Globus pallidus (tissue), 1 donor: ENCODE results near the gene SAMD9L.
A peak's percentile ranks its signal among the peaks of the same experiment; 100 is the strongest.
"Not testable (repeated sequence)": the region's sequence is repeated elsewhere in the genome, so short reads cannot be mapped to it uniquely, and the experiment has no call there.

ENCODE experiments used
- DNase-seq: peaks from one replicate; pipeline ENCODE4 v3.0.0-alpha.2; 2015; ENCODE audit warnings: low spot score

The SAMD9L gene

DNA sequence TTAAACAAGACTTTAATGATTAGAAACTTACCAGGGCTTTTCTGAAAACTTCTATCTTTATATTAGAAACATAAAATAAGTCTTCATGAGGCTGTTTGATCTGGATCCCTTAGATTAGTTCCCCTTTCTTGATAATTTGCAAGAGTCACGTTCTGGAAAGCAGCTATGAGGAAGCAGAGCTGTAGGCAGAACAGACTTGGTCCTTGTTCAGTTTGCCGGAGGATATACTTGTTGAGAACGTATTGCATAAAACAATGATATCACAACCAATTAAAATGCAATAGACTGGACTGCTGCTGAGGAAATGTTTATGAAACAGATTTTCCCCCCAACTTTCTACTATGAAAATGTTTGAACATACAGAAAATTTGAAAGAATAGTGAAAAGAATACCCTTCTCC lies 2.8 kb downstream of the SAMD9L start:
- DNase-seq, result no peak

DNA sequence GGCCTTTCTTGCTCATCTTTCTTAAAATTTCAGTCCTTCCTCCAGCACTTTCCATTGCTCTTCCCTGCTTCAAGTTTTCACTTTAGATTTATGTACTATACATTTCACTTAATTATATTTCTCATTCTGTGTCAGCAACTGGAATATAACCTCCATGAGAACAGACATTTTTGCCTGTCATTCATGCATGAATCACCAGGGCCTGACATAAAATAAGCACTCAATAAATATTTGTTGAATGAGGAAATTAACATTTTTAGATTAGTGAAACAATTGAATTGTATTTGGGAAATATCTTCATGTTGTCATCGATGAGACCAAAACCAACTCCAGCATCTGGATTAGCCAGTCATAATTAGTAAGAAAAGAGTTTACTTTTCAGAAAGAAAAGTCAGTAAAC lies 6.1 kb downstream of the SAMD9L start:
- no peak for DNase-seq

DNA sequence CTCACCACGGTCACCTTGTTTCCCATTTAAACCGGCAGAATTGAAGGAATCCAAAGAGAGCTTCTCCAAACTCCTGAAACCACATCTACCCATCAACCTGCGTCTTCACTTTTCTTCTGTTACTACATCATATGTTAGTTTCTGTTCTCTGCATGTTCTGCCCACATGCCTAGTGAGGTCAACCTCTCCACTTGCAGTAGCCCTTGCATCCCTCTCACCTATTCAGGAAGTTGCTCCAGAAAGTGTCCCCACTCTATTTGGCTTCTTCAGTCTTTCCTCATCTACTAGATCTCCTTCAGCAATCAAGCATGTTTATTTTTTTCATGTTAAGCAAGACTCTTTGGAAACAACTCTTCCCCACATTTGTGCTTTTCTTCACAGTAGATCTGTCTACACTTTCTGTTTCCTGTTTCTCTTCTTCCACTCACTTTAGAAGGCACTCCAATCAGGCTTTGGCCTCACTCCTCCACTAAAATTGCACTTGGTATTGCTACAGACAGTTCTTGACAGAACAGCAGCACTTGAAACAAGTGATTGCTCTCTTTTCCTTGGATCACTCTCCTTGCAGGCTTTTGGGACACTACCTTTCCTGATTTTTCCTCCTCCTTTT lies 7.5 kb downstream of the SAMD9L start:
- DNase-seq, result no peak

DNA sequence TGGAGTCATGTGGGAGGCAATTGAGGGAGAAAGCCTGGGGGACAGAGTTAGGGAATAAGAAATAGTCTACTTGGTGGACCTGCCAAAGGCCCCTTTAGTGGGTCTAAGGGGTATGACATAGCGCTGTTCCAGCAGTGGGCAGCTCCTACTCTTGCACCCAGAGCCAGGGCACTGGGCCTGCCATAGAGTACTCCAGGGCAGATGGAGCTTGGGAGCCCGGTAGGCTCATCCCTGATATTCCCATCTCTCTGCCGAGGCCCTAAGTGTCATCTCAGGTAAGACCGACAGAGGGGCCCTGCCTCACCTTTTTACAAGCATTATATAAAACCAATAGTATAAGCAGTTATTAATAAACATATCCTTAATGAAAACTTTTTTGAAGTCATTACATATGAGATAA lies 9.6 kb downstream of the SAMD9L start:
- no peak for DNase-seq

DNA sequence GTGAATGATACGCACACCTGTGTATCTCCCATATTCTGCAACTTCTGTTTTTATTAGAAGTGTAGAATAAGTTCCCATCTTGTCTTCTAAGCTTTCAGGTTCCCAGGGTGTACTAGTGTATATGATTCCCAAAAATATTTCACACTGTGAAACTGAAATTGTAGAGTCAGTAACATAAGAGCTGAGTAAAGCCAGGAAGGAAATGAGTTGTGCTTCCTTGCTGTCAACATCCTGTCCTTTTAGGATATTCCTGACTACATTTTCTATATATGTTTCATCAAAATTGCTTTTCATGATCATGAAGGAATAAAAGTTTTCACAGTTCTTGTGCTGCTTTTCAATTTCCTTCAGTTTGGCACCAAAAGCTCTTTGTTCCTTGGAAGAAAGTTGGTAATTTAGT lies 15.2 kb downstream of the SAMD9L start:
- no peak for DNase-seq

DNA sequence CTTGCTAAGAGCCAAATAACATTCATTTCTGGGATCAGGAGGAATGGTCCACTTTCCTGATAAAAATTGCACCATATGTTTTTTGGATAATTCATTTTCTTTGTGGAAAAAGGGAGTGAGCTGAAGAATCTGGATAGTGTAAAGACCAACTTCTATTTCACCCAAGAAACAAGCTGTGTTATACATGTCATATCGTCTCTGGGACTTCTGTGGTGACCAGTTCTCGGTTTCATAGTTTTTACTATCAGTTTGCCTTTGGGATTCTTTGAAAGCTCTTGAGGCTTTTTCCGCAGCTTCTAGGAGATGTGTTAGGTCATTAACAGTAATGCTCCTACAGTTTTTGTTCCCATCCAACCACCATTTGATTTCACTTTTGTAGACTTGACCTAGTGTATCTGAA lies 16.0 kb downstream of the SAMD9L start:
- DNase-seq, result no peak

DNA sequence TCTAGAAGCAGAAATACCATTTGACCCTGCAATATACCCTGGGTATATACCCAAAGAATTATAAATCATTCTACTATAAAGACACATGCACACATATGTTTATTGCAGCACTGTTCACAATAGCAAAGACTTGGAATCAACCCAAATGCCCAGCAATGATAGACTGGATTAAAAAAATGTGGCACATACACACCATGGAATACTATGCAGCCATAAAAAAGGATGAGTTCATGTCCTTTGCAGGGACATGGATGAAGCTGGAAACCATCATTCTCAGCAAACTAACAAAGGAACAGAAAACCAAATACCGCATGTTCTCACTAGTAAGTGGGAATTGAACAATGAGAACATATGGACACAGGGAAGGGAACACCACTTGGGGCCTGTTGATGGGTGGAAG lies 21.2 kb downstream of the SAMD9L start:
- not testable (repeated sequence) for DNase-seq

DNA sequence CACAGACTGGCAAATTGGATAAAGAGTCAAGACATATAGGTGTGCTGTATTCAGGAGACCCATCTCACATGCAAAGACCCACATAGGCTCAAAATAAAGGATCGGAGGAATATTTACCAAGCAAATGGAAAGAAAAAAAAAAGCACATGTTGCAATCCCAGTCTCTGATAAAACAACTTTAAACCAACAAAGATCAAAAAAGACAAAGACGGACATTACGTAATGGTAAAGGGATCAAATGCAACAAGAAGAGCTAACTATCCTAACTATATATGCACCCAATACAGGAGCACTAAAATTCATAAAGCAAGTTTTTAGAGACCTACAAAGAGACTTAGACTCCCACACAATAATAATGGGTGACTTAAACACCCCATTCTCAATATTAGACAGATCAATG lies 24.7 kb downstream of the SAMD9L start:
- DNase-seq, result not testable (repeated sequence)

DNA sequence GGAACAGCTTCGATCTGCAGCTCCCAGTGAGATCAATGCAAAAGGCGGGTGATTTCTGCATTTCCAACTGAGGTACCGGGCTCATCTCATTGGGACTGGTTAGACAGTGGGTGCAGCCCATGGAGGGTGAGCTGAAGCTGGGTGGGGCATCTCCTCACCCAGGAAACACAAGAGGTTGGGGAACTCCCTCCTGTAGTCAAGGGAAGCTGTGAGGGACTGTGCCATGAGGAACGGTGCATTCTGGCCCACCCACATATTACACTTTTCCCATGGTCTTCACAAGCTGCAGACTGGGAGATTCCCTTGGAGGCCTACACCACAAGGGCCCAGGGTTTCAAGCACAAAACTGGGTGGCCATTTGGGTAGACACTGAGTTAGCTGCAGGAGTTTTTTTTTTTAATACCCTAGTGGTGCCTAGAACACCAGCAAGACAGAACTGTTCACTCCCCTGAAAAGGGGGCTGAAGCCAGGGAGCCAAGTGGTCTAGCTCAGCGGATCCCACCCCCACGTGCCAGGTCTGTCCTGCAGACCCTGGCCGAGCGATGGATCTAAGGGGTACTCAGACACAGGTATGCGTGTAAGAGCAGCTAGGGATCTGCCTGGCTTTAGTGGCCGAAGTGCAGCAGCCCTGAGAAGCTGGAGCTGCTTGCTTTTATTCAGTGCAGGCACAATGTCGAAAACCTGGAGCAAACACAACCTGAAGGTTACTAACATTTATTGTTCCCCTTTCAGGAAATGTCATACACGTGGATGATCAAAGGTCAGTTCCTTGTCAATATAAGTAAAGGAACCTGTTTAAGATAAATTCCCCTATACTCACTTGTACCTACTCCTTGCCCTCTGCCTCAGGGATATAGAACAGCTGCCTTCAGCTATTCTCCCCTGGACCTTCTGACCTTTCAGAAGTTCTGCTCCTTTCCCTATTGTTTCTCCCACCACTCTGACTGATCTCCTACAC lies 27.3 kb downstream of the SAMD9L start:
- DNase-seq, result no peak

DNA sequence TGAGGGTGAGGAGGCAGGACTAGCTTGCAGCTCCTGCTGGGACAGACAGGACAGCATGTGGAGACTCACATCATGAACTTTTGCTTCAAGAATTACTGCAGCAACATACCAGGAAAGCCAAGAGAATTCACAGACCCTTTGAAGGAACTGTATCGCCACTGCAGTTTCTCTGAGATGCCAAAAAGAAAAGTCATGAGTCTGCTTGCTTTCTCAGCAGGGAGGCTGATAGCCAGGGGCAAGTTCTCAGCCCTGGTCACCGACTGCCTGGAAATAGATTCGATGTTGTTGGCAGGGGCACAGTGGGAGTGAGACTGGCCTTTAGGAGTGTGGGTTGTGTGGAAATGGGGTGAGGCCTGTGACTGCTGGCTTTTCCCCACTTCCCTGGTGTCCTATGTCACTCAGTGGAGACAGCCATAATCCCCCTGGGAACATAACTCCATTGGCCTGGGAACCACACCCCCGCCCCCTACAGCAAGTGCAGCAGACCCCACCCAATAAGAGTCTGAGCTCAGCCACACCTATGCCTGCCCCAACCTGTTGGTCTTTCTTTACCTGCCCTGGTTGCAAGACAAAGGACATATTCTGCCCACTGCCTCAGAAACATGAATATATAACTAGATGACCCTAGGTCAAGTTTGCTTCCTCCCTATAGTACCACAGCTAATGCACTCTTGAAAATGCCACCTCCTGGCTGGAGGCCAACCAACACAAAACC lies 28.8 kb downstream of the SAMD9L start:
- no peak for DNase-seq

DNA sequence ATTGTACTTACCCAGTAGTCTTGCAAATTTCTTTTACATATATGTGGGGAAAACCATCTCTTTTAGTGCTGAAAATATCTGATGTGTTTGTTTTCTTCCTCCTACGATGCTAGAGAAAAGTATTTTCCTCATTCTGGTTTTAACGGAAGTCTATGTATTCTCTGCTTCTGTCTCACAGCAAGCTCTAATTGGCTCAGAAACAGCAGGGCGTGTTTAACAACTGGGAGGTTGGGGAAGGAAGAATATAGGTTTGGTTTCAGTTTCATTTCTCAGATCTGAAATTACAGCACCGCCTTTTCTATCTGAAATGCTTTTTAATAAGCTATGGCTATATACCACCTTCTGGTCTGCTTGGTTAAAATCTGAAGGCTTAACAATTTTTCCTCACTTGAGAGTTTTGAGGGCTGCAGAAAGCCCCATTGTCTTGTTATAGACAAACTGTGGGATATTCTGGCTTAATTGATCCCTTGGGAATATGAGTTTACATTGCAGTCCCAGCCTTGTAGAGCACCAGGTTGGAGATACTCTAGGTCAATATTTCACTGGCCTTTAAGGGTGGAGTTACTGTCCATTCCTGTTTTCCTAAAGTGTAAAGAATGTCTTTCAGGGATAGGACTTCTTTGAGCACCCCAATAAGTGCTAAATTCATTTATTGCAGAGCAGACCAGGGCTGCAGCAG lies 30.2 kb downstream of the SAMD9L start, which contains the start of gene SAMD9:
Gene SAMD9 (minus strand): TSS at position 128 of the 679 bp plus-strand sequence. CDS start 11,882 bp downstream, outside the sequence.
- DNase-seq, result peak; percentile 62

DNA sequence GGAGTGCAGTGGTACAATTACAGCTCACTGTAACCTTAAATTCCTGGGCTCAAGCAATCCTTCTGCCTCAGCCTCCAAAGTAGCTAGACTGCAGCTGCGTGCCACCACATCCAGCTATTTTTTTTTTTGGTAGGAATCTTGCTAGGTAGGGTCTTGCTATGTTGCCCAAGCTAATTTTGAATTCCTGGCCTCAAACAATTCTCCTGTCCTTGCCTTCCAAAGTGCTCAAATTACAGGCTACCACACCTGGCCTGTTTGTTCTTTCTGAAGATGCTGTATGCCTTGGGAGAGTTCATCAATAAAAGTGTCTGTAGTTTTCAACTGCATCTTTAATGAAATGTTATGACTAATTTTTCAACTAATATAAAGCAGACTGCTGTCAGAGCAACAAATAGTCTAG lies 30.9 kb downstream of the SAMD9L start:
- no peak for DNase-seq

DNA sequence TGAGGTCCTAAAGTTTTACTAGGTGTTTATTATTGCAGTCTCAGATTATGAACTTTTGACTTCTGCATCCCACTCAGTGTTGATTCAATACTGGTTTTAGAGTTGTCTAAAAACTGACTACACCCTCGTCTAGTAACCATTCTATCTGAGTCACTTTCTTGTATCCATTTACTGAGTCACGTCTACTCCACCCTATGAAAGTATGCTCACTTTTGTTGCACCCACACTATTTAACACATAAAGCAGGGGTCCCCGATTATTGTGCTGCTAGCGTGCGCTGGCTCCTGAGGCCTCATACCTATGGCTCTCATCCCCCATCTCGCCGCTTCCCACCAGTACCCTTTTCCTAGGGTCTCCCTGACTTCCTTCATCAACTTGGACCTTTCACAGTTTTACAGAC lies 32.4 kb downstream of the SAMD9L start:
- no peak for DNase-seq

DNA sequence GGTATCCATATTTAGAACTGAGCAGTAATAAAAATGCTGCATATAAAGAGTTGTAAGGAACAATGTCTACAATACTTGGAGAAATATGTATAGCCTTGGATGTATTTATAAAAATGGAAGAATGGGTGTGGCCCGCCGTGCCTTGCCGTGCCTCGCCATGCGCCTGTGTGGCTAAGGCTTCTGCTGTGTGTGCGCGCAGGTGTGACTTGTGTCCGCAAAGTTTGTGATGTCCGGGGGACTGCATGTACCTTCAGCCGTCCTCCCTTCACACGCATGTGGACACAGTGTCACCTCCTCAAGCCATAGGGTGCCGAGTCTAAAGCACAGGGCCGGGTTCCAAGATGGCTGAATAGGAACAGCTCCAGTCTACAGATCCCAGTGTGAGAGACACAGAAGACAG lies 40.2 kb downstream of the SAMD9L start:
- DNase-seq, result no peak

DNA sequence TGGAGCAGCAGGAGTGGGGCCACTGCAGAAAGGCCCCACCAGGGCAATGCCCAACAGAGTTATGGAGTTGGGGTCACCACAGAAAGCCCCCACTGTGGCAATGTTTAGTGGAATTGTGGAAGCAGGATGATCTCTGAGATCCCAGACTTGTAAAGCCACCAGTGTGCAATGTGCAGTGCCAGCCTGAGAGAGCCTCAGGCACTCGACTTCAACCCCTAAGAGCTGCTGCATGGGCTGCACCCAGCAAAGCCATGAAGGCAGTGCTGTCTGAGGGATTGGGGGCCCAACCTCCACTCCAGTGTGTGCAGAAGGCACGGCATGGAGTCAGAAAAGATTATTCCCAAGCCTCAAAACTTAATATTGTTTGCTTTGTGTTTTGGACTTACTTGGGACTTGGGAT lies 50.8 kb downstream of the SAMD9L start:
- no peak for DNase-seq

DNA sequence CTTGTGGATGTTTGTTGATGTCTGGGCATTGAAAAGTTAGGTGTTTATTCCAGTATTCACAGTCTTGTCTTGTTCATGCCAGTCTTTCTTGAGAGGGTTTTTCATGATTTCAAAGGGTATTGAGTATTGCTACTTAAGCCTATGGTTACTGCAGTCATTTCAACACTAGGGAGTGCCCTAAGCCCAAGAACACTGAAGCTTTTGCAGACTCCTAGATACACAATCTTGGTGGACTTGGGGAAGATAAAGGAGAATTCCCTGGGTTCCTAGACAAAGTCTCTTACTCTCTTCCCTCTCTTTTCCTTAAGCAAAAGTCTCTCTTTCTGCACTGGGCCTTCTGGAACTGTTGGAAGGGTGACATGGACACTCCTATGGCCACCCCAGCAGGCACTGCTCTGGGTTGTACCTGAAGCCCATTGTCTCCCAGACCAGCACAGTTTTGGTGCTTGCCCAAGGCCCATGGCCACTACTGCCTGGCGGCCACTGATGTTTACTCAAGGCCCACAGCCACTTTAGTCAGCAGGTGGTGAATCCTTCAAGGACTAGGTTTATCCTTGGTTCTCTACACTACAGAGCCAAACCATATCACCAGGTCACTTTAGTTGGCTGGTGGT lies 55.3 kb downstream of the SAMD9L start:
- DNase-seq, result no peak
